KMS-11 (cell line): ENCODE data around the gene TXNRD1.

Source experiments
- H2AFZ ChIP-seq: fragments of 200-600 bp; sonication (generic); 2 replicates; pipeline ENCODE4 v1.6.1; 2016; ENCODE audit warnings: antibody characterized with exemption, mixed run types, low read depth
- H3K27ac ChIP-seq: fragments of 200-600 bp; sonication (generic); 2 replicates; pipeline ENCODE4 v1.6.1; 2016; ENCODE audit warnings: mild to moderate bottlenecking, mixed run types
- H3K27me3 ChIP-seq: fragments of 200-600 bp; sonication (generic); 2 replicates; pipeline ENCODE4 v1.6.1; 2017; ENCODE audit warnings: mild to moderate bottlenecking, low read depth, mixed run types, moderate library complexity; ENCODE audit not compliant: insufficient read depth
- H3K36me3 ChIP-seq: fragments of 200-600 bp; sonication (generic); 2 replicates; pipeline ENCODE4 v1.6.1; 2017; ENCODE audit warnings: mild to moderate bottlenecking, mixed run types; ENCODE audit not compliant: insufficient read depth
- H3K4me1 ChIP-seq: fragments of 200-600 bp; sonication (generic); 2 replicates; pipeline ENCODE4 v1.6.1; 2016; ENCODE audit warnings: mild to moderate bottlenecking, low read depth, mixed run types; ENCODE audit not compliant: poor library complexity, severe bottlenecking
- H3K4me2 ChIP-seq: fragments of 200-600 bp; sonication (generic); 2 replicates; pipeline ENCODE4 v1.7.0; 2016; ENCODE audit warnings: mild to moderate bottlenecking, mixed run types
- H3K4me3 ChIP-seq: fragments of 200-600 bp; sonication (generic); IDR thresholded peaks from 2 replicates; pipeline ENCODE4 v1.6.1; 2017; ENCODE audit warnings: low read depth, low read length, mixed read lengths; ENCODE audit not compliant: insufficient read depth
- H3K79me2 ChIP-seq: fragments of 200-600 bp; sonication (generic); 2 replicates; pipeline ENCODE4 v1.6.1; 2016; ENCODE audit warnings: low read depth, mixed run types; ENCODE audit not compliant: insufficient read depth
- H3K9ac ChIP-seq: fragments of 200-600 bp; sonication (generic); 2 replicates; pipeline ENCODE4 v1.6.1; 2016; ENCODE audit warnings: mild to moderate bottlenecking, mixed run types
- H4K20me1 ChIP-seq: fragments of 200-600 bp; sonication (generic); 2 replicates; pipeline ENCODE4 v1.6.1; 2016; ENCODE audit warnings: mild to moderate bottlenecking, mixed run types; ENCODE audit not compliant: insufficient read depth
- TF ChIP-seq, protein P1 (sequence below): fragments of 200-600 bp; sonication (generic); conservative IDR thresholded peaks from 2 replicates; pipeline ENCODE4 v1.6.1; 2017; ENCODE audit warnings: low read depth, mild to moderate bottlenecking, antibody characterized with exemption, low read length, moderate library complexity, mixed read lengths

Gene TXNRD1

DNA sequence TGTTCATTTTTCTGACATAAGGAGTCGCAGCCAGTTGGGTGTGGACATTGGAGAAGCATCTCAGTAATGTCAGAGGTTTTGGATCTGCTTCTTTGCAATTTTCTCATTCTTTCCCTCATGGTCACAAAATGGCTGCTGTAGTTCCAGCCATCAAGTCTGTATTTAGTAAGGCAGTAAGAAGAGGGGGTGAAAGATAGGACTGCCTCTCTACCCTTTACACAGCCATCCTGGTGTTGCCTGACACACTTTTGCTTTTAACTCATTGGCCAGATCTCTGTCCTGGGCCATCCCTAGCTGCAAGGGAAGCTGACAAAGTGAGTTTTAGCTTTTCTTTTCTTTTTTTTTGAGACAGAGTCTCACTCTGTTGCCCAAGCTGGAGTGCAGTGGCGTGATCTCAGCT, 154.1 kb downstream of the TXNRD1 start:
- no peak overlapping the region for H3K4me2 ChIP-seq
- TF ChIP-seq, protein P1, sequence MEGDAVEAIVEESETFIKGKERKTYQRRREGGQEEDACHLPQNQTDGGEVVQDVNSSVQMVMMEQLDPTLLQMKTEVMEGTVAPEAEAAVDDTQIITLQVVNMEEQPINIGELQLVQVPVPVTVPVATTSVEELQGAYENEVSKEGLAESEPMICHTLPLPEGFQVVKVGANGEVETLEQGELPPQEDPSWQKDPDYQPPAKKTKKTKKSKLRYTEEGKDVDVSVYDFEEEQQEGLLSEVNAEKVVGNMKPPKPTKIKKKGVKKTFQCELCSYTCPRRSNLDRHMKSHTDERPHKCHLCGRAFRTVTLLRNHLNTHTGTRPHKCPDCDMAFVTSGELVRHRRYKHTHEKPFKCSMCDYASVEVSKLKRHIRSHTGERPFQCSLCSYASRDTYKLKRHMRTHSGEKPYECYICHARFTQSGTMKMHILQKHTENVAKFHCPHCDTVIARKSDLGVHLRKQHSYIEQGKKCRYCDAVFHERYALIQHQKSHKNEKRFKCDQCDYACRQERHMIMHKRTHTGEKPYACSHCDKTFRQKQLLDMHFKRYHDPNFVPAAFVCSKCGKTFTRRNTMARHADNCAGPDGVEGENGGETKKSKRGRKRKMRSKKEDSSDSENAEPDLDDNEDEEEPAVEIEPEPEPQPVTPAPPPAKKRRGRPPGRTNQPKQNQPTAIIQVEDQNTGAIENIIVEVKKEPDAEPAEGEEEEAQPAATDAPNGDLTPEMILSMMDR: no peak
- no peak overlapping the region for H3K9ac ChIP-seq
- no peak overlapping the region for H3K27ac ChIP-seq
- H3K36me3 ChIP-seq: no peaks in the 10 kb centered on the region
- H3K27me3 ChIP-seq: no peaks in the 10 kb centered on the region
- no peaks in the 10 kb centered on the region for H4K20me1 ChIP-seq
- no peaks in the 10 kb centered on the region for H3K4me1 ChIP-seq
- H3K79me2 ChIP-seq: no peaks in the 10 kb centered on the region
- H3K4me3 ChIP-seq: no peak overlapping the region
- H2AFZ ChIP-seq: no peak overlapping the region

DNA sequence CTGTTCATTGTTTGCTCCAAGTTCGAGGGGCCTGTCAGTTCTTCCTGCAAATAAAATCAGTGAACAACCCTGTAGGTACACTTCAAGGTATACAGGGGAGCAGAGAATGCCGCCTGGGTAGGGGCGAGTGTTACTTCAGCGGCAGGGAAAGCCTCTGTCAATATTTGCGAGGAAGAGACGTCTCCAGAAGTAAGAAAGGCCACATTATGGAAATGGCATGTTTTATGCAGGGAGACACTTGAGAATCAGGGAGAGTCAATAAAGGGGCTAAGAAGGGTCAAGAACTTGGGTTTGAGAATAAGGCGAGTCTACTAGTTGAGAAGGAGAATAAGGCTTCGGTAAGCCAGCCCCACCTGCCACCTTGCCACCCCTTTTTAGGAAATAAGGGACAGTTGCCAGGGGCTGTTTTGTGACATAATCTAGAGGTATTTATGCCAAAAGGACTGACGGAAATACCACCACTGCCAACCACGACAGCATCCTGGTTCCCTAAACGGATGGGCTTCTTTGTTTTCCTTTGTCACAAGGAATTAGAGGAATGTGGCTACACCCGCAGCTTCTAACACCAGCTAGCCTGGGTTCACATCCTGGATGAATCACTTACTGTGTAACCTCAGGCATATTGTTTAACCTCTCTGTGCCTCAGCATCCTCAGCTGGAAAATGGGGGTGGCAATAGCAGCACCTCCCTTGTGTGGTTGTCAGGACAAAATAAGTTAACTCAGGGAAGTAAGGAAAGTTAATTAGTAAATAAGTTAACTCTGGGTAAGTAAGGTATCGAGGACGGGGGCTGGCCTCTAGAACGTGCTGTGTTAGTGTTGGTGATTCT, 155.7 kb downstream of the TXNRD1 start:
- no peaks in the 10 kb centered on the region for H3K4me1 ChIP-seq
- H3K27me3 ChIP-seq: no peaks in the 10 kb centered on the region
- H3K36me3 ChIP-seq: no peaks in the 10 kb centered on the region
- H3K79me2 ChIP-seq: no peaks in the 10 kb centered on the region
- TF ChIP-seq, protein P1: no peak
- no peak overlapping the region for H3K9ac ChIP-seq
- no peak overlapping the region for H3K4me2 ChIP-seq
- H2AFZ ChIP-seq: no peak overlapping the region
- H3K4me3 ChIP-seq: no peak overlapping the region
- H3K27ac ChIP-seq: no peak overlapping the region
- no peaks in the 10 kb centered on the region for H4K20me1 ChIP-seq

DNA sequence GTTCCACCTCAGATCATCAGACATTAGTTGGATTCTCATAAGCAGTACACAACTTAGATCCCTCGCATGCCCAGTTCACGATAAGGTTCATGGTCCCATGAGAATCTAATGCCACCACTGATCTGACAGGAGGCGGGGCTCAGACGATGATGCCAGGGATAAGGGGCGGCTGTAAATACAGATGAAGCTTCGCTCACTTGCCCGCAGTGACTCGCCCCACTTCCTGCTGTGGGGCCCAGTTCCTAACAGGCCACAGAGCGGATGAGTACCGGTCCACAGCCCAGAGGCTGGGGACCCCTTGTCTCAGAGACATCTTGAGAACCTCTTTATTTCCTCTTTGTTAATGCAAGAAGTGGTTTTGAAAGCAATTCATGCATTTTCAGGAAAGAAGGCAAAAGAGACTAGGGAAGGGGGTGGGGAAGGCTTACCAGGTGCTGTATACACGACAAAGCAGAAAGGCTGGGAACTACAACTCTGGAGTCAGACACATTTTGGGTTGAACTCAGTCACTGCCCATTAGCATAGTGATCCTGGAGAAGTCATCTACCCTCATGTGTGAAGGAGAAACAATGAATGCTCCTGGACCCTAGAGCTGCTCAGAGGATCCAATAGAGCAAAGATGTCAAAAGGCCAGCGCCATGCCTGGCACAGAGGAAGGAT, 156.6 kb downstream of the TXNRD1 start:
- Histone ChIP-seq H3K4me3 (no peak overlapping the region), H3K4me1 (no peaks in the 10 kb centered on the region), H3K79me2 (no peaks in the 10 kb centered on the region), H3K27ac (no peak overlapping the region), H3K36me3 (no peaks in the 10 kb centered on the region), H3K4me2 (no peak overlapping the region), H2AFZ (no peak overlapping the region), H3K27me3 (no peaks in the 10 kb centered on the region), H4K20me1 (no peaks in the 10 kb centered on the region), H3K9ac (no peak overlapping the region)
- TF ChIP-seq, protein P1: no peak

DNA sequence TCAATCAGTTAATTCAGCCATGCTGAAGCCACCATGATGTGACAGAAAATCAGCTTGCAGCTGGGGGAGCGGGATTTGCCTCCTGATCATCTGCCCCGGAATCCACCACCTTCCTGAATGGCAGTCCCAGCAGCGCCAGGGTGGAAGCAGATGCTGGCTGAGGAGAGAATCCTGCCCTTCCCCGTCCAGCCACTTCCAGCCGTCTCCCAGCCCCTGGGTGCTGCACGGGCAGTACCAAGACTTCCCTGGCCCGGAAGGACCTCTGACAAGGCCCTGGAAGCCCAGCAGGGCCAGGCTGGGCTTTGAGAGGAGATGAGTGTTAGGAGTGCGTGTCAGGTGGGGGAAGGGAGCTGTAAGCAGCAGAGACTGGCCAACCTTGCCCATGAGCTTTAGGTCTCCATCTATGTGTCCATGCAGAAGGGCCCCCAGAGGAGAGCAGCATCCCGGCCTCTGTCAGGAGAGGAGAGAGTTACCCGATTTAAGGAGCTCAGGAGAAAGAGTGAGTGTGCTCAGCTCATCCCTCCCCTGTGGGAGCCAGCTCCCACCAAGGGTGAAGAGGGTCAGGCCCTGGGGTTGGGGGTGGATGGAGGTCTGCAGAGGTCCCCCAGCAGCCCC, 157.2 kb downstream of the TXNRD1 start:
- Histone ChIP-seq H4K20me1 (no peaks in the 10 kb centered on the region), H3K36me3 (no peaks in the 10 kb centered on the region), H3K27ac (no peak overlapping the region), H2AFZ (no peak overlapping the region), H3K79me2 (no peaks in the 10 kb centered on the region), H3K4me3 (no peak overlapping the region), H3K9ac (no peak overlapping the region), H3K4me1 (no peaks in the 10 kb centered on the region), H3K4me2 (no peak overlapping the region), H3K27me3 (no peaks in the 10 kb centered on the region)
- TF ChIP-seq, protein P1: no peak
